Activated CD4-positive, alpha-beta T cell treated with anti-CD3 and anti-CD28 coated beads, Interleukin-2, amount 50 U/mL, for 1 hour (primary cell): Measurements from ENCODE around the gene ZBTB47.

Experiments used
- DNase-seq: peaks from one replicate; pipeline ENCODE4 v3.0.0-alpha.2; 2020

The ZBTB47 gene

DNA sequence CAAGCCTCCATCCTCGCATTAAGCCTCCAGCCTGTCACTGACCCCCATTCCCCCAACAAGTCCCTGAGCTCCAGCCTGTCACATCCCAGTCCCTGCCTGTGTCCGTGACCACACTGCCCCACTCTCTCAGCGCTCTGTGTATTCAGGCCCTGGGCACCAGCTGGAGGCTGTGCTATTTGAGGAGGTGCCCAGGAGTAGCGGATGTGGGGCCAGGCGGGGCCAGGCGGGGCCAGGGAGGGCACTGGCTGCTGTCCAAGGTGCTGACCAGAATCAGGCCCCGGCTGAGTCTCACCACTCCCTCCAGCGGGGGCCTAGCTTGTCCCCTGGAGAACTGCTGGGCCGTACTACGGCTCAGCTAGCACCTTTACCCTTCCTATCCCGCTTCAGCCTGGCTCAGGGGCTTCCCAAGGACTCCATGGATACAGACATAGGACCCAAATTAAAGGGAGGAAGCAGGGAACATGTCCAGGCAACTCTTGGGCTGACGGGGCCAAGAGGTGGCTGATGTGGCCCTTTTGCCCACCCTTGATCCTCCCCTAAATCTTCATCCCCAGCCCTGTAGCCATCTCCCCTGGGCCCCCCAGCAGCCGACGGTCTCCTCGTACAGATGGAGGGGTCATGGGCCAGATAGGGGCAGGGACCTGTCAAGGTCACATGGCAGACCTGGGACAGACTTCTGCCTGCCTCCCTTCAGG, 48.0 kb downstream of the ZBTB47 start:
- DNase-seq = peak; percentile 57

DNA sequence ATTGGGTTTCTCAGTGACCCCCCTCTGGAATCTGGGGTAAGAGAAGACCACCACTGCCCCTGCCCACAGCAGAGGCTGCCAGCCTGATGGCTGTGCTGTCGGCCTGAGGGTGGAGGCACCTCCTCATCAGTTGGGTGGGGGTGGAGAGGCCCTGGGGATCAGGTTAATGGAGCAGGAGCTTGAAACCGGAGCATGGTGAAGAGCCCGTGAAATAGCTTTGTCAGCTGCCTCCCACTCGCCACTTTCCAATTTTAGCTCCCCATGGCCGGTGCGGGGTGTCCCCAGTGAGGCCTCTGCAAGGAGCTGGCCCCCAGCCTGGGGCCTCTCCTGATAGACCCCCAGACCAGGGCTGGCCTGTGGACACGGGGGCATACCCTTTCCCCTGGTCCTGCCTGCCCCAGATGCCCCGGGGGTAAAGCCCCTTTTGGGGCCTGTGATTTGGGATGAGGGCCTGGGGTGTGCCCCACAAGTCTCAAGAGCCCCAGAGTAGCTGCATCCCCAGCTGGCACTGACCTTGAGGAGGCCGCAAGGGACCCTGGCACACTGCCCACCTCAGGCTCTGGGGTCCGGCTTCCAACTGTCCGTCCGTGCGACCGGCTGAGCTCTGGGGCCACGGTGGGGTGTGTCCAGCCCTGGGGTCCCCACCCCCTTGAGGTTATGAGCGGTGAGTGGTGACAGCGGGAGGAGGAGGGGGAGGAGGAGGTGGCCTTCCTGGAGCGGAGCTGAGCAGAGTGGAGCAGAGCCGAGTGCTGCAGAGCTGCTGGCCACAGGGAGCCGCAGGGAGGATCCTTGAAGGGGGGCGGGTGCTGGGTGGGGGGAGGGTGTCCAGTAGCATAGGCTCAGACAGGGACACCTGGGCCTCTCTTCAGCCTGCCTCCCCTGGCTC, 48.8 kb downstream of the ZBTB47 start, which contains the start of gene HHATL:
TSS of gene HHATL (minus strand) at position 733 of the 886 bp plus-strand sequence. CDS start 1,972 bp downstream, outside the sequence.
- DNase-seq = no peak

DNA sequence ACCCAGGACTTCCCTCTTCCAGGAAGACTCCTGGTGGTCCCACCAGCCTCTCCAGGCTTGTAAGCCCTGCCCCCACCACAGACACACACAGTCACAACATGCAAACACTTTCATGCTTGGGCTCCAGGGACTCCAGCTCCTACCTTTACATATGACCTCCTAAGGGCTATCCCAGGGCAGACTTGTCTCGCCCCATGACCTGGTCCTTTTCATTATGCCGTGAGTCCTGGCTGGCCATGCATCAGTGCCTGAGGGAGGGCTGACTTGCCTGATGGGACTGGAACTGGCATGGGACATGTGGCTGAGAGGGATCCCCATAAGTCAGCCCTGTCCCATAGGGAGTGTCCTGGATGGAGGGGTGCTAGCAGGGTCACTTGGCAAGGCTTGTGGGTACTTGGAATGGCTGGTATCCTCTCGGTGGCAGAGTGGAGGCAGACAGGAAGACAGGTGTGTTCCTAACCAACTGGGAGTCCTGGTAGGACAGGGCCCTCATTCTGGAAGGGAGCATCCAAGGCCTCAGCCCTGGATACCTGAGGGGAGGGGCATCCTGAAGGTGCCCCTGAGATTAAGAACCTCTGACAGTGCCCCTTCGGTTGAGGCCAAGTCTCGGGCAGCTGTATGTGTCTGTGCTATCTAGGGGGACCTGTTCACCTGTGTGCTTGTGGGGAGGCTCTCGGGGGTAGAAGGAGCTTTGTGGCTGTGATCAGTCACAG, 49.6 kb downstream of the ZBTB47 start:
- no peak for DNase-seq

DNA sequence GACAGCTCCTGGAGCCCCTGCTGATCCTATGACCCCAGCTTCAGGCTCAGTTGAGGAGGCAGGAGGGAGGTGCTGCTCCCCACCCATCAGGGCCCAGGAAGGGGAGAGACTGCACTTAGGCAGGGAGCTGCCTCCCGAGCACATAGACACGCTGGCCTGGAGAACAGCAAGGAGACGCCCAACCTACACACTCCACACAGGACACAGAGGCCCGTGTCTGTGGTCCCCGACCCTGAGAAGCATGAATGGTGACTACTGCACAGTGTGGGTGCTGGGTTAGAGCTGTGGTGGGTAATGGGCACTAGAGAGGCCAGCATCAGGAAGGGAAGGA, 50.2 kb downstream of the ZBTB47 start:
- DNase-seq = no peak

DNA sequence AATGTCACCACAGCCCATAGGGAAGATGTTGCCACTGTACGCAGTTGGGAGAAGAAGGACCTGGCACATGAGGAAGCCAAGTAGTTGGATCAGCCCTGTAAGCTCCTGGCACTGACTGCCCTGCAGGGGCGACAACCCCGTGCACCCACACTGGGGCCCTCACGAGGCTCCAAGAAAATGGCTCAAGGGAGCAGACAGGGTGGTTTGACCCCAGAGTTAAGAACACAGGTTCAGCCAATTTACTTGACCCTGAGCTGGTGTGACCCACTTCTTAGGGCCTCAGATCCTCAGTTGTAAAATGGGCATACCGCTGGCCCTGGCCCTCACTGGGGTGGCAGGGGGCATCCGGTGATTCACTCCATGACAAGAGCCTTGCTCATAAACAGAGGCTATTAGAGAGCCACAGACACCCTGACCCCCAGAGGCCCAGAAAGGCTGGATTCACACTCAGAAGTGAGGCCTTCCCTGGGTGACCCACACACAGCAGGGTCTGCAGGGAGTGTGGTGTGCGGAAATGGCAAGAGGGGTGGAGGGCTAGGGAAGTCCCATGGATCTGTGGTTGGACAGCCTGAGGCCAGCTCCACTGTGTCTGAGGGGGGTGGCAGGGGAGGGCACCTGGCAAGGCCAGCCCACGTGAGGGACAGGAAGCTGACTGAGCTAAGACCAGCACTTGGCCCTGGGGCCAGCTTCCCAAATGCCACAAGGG, 50.8 kb downstream of the ZBTB47 start:
- no peak for DNase-seq

DNA sequence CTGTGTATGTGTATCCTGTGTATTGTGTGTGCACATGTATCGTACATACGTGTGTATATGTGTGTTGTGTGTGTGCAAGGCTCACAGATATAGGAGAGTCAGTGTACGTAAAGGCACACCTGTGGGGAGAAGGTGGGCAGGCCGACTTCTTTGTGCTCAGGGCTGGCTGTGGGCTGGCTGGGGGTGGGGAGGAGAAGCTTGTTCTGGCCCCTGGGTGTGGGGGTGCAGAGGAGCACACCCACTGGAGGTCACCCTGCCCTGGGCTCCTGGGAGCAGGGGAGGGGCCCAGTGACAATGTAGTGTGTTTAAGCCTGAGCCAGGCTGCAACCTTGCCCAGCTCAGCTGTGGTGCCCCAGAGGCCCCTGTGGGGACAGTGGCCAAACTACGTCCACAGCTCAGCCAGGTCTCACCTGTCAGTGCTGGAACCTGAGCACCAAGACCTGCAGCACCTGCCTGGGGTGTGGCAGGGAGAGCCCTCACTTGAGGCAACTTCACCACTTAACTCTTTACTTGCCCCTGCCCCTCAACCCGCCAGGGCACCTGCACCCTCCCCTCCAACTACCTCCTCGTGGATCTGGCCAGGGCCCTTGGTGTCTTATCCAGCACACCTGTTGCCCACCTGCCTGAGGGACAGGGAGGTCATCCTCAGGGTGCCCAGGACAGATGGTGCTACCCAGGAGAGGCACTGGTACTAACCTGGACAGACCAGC, 51.7 kb downstream of the ZBTB47 start:
- no peak for DNase-seq

DNA sequence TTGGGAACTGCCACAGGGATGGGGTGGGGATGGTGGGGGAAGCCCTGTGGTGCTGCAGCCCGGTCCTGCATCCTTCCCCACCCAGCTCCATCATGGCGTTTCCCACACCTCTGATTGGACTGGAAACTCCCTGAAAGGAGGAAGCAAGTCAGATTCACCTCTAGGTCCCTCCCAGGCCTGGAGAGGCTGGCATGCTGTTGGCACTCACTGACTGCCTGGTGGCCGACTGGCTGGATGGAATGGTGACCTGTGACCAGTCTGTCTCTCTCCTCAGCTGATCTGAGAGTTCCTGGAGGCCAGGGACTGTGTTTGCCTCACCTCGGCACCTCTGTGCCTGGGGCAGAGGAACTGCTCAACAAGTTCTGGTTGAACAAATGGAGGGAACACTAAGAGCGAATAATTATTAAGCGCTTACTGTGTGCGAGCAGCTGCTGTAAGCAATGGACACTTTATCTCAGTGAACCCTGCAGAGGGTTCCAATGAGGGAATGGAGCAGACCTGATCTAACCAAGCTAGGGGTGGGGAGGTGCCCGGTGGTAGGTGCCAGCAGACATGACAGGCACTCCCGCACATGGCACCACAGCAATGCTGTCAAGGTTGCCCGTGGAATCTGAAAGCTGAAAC, 52.6 kb downstream of the ZBTB47 start:
- DNase-seq = no peak

DNA sequence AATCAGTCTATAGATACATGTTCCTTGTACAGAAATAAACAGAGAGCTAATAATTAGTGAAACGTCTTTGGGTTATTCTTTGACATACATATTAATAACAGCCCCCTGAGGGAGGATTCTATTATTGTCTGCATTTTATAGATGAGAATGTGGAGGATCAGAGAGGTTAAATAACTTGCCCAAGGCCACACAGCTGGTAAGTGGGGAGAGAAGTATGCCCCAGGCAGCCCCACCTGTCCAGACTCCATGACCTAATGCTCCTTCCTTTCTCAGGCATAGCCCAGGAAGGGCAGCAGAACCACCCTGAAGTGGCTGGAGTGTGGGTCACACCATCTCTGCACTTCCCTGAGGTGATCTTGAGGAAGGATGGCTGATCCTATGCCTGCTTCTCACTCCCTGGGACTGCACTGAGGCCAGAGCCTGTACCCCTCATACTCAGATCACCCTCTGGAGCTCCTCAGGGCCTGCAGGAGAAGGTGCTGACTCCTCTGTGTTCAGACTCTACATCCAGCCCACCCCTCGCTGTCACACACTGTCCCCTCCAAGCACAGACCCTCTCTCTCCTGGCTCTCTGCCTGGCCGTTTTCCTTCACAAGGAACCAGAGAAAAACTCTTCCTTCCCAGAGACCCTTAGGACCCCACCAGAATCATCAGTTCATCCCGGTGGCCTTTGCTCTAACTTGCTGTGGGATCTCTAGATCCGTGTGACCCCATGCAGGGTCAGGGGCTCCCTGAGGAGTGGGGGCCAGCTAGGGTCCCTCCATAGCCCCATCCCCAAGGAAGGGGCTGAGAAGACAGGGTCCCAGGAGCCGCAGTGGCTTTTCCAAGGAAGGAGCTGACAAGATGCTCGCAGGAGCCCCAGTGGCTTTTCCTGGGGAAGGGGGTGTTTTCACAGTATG, 53.5 kb downstream of the ZBTB47 start:
- no peak for DNase-seq

DNA sequence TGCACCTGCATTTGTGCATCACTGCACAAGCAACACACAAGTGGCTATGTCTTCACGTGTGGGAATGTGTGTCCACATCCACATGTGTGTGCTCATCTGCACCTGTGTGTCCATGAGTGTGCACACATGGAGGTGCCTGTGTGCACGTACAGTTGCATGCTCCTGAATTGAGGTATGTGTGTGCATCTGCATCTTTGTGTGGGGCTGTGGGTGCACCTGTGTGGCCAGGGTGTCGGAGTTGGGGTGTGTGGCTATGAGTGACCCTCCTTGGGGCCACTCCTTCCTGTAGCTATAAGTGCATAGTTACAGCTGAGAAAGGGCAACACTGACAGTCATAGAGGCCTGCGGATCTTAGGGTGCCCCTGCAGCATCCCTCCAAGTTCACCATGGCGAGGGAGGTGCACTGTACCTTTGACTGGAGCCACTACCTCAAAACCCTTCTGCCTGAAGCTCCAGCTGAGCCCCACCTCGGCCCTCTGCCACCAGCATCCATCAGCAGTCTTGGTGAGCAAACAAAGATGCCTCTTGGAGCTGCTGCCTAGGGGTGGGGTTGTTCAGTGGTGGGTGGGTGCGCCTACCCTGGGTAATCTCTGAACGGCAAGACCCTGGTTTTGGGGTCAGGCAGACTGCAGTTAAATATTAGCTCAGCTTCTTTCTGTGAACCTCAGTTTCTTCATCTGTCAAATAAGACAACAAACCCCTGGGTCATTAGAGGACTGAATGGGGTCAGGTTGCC, 54.3 kb downstream of the ZBTB47 start:
- DNase-seq = no peak

DNA sequence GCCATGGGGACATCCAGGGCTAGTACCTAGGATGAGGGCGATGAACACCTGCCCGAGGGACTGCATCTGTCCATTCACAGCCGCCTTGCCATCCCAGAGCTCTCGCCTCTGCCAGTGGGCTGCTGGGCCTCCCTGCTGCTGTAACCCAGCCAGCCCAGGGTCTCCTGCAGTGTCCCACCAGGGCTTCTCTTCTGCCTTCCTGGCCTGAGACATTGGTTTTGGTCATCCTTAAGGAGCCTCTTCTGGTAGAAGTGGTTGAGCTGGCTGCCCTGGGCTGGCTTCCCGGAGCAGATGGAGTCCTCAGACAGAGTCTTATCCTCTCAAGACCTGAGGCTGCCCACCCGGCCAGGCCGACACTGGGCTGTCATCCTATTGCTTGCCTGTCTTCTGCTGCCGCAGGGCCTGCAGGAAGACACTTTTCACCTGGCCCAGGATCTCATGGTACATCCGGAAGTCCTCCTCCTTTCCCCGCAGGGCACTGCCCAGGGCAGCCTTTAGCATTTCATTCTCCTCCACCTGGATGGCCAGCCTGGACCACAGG, 55.2 kb downstream of the ZBTB47 start:
- DNase-seq = no peak

DNA sequence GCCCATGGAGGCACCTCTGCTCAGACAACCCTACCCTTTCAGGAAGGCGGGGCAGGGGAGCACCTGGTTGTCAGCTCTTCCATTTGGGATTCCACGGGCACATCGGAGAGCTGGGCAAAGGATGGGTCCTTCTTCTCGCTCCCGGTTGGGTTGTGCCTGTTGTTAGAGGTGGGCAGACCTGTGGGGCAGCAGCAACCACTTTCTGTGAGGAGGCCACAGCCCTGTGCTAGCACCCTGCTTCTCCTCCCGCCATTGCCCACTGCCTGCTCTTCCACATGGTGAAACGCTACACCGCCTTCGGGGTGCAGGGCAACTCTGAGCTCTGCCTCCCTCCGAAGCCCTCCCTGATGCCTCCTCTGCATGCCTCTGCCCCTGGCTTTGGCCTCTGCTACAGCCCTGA, 56.1 kb downstream of the ZBTB47 start:
- no peak for DNase-seq

DNA sequence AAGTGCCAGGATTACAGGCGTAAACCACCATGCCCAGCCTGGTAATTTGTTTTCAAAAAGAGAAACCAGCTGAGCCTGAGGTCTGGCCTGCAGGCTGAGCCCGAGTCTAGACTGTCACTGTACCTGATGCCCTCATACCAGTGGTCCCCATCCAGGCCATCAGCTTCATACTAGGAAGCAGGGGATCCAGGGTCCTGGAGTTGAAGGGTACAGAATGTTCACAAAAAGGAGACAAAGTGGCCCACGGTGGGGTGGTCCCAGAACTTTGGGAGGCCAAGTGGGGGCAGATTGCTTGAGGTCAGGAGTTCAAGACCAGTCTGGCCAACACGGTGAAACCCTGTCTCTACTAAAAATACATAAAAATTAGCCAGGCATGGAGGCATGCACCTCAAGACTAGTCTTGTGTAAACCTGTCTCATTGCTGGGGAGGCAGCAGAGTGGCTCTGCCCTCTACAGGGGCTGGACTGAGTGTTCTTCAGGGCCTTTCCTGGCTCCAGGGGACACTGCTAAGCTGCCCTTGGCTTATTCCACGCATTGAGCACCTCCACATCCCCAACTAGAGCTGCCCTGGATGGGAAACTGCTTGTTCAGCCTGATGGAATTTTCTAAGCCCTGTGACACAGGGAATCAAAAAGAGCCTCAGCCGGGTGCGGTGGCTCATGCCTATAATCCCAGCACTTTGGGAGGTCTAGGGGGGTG, 57.0 kb downstream of the ZBTB47 start:
- DNase-seq = no peak

DNA sequence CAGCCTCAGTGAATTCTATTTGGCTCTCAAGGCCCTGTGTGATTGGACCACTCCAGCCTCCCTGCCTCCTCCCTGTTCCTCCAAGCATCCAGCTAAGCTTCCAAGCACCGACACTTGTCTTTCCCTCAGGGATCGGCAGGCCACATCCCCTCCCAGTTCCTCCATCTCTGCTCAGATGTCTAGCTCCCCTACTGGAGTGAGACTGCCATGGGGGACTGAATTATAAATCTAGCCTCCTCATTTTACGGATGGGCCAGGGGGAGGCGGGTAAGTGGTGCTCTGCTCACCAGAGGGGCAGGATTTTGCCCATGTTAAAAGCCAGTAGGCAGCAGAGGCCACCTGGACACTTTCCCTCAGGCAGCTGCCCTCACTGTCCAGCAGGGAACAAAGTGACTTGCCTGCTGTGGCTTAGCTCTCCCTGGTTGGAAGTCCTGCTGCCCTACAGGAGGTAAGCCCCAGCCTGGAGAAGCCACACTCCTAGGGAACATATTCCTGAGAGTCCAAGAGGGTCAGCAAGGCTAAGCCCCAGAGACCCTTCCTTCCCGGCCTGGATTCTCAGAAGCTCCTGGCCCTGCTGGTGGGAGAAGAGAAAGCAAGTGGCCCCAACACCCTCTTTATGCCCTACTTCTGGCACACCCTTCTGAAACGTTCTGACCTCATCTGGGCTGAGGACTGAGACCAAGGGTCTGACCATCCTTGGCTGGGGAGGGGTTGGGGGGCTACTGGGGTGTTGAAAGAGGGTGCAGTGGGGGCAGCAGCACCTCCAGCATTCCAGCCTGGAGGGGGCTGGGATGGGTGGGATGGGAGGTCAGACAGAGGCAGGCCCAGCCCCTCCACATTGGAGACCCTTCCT, 58.2 kb downstream of the ZBTB47 start:
- DNase-seq = no peak

DNA sequence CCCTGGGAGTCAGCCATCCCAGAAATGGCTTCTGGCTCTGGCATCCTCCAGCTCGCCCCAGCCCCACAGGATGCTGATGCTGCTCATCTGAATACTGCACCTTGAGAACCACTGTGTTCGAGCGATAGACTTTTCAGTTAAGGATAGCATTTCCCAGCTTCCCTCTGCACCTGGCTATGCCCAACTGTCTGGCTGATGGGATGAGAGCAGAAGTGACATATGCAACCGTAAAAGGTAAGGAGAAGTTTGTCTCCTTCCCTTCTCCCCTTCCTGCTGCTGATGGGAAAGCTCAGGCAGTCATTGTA, 58.8 kb downstream of the ZBTB47 start:
- DNase-seq = no peak

DNA sequence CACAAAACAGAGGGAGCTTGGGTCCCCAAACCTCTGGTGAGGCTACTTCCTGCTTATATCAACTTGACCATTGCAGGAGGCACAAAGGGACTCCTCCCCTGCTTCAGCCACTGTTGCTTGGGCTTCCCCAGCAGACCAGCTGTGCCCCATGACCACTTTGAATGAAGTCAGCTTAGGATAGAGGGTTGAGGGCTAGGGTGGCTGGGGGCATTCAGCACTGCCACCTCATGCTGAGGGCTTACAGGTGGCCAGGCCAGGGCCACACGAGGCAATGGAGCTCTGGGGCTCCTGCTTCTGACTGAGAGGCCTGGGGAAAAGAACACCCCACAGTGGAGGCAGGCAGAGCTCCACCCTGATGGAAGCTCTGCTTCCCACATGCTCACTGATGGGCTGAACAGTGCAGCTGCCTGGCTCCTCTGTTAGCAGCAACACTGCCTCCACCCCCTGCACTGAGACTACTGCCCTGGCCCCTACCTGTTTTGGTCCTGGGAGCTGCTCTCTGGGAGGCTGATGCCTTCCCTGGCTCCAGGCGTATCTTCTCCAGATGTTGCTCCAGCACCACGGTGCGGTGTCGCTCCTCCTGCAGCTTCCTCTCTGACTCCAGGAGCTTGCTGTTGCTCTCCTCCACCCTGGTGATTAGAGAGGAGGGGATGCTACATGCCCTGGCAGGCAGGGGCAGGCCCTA, 59.3 kb downstream of the ZBTB47 start:
- DNase-seq = no peak

DNA sequence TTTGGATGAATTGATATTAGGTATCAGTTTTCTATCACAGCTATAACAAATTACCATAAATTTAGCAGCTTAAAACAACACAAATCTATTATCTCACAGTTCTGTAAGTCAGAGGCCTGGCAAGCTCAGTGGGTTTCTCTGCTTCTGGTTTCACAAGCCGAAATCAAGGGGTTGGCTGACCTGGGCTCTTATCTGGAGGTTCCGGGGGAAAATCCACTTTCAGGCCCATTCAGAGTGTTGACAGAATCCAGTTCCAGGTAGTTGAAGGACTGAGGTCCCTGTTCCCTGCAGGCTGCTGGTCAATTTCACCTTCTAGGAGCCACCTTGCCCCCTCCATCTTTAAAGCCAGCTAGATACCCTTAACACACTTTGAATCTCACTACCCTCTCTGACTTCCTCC, 60.2 kb downstream of the ZBTB47 start:
- DNase-seq = no peak

DNA sequence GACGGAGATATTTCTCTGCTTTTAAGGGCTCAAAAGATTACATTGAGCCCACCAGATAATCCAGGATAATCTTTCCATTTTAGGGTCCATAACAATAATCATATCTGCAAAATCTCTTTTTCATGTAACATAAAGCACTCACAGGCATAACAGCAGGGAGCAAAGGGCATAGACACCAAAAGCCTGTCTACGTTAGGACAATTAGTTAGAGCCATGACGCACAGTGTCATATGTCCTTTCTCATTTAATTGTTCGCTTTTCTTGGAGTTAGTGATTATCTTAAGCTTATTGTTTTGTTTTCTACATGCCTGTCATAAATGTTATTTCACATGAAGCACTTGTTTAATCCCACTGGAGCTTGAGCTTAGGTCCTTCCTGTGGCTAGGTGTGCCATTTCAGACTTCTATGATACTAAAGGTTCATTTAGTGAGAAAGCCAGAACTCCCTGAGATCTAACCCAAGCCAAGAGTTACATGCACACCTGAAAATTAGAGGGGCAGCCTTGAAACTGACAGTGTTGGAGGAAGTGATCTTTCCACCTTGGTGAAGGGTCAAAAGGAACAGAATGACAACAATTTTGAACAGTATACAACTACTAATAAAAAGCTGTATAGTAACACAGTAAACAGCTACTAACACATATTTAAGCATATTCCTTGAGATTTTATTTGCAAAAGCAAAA, 60.8 kb downstream of the ZBTB47 start:
- no peak for DNase-seq
